ELR (cell line): ENCODE data around the gene GGACT.

Source experiments
- DNase-seq: peaks from one replicate; pipeline ENCODE4 v3.0.0-alpha.2; 2015; ENCODE audit warnings: low read depth

GGACT gene

GRCh38 chr13:100513171-100513570, 75.4 kb downstream of the GGACT start:
- no peak for DNase-seq

- peak; percentile 33 for DNase-seq
Observed at GRCh38 chr13:100512422-100512821, 76.2 kb downstream of the GGACT start.

GRCh38 chr13:100511466-100511865, 77.1 kb downstream of the GGACT start:
- no peak for DNase-seq

DNA sequence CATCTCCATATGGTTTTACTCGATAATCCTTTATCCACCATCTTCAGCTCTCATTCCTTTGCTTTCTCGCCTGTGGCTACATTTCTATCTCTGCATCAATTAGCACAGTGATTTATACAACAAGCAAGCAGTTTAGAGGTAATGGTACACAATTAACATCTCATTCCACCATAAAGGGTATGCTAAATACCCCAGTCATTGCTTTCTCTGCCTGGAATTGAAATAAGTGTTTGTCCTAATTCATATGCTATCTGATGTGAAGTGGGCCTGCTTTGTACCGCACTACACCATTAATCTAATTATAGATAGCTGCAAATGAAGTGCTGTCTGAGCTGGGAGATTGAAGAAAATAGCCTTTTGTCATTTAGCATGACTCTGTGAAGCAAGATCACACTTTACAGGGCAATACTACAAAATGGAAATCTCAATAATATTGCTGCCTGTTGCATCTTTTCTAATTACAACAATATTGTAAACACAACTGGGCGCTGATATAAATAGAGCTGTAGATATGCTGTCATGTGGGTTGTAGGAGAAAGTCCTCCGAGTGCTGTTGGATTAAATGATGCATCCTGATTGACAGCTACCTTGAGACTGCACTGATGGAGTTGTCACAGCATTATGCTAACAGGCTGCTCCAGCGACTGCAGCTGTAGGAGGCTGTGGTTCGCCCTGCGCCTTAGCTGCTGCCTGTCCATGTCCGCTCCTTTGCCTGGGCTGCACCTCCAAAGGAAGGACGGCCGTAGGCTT, 78.2 kb downstream of the GGACT start:
- DNase-seq = no peak

- DNase-seq = no peak
Observed at GRCh38 chr13:100508996-100509395, 79.6 kb downstream of the GGACT start.

DNA sequence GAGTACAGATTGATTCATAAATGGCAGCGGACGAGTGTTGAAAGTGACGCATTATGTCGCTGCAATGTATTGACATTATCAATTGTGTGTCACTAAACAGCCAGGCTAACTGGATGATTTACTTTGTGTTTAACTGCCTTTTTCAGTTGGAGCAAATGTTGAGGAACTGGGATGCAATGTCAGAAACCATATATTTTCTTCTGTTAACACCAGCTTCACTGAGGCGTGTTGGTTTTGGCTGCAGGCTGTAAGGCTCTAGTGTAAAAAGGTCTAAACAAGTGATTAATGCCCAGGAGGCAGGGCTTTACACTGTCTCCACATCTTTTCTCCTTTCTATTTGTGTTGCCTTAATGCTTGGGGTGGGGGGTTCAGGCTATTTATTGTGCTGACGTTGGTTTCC, 80.1 kb downstream of the GGACT start:
- DNase-seq = no peak

DNA sequence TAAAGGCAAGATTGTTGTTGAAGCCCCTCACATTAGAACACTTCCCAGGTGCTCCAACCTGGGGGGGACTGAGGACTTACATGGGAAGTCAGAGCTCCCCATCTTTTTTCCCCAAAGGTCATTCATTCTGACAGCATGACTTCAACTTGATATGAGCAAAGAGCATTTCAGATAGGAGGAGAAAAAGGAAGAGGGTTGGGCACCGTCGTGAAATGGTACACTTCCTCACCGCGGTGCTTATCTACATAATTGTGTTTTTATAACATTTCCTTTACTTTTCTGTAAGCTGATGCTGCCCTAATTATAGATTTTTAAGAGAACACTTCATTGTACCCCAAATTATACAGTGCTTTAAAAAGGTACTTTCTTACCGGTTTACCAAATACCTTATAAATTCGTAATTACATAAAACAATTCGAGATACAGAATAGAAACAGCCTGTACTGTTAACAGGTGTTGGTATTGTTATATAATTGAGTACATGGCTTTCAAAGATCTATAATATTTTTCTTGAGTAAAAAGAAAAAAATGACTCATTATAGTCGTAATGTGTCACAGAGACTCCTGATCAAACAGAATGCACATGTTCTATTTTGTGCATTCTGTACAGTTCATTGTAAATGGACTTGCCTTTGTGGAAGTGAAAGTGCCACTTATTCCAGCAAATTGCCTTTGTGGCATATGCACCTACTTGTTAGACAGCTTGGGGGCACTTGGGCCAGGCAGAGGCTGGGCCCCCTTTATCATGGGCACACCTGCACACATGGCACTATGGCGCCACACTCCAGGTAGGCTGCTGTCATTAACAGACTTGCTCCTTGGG, 81.8 kb downstream of the GGACT start:
- DNase-seq = no peak

DNA sequence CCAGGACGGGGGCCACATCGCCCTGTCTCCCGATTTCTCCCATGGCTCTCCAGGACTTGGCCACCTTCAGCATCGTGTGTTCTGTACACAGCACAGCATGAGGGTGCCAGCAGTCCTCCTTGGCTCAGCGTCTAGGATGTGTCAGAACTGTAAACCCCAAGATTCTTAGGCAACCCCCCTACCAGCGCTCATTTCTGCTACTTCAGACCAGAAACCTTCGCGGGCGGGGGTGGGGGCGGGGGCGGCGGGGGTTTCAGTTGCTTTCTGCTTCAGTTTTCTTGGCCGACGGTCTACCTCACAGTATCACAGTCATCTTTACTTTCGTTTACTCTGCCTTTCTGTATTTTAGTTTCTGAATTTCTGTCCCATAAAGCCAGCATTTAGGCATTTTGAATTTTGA, 82.4 kb downstream of the GGACT start:
- DNase-seq = no peak

DNA sequence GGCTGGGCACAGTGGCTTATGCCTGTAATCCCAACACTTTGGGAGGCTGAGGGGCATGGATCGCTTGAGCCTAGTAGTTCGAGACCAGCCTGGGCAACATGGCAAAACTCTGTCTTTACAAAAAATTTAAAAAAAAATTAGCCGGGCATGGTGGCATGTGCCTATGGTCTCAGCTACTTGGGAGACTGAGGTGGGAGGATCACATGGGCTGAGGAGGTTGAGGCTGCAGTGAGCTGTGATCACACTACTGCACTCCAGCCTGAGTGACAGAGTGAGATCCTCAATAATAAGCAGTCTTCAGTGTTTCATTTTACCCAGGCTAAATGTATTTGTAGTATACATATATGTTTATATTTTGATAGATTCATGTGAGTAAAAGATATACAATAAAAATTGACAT, 85.0 kb downstream of the GGACT start:
- no peak for DNase-seq

DNA sequence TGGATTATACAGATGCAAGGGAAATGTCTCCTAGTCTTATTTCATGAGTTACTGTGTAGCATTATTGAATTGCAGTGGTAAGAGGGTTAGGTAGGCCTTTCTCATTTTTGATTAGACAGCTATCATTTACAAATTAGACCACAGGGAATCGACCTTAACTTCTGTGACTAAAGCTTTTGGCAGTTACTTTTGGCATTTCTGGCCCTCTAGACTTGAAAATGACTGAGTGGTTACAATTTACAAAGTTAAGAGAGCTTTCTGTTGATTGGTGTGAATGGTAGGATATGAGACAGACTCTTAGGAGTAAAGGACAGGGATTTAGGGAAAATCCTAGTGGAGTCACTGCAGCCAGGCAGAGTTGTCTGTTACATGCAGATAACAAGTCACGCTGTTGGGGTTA, 86.1 kb downstream of the GGACT start:
- no peak for DNase-seq

DNA sequence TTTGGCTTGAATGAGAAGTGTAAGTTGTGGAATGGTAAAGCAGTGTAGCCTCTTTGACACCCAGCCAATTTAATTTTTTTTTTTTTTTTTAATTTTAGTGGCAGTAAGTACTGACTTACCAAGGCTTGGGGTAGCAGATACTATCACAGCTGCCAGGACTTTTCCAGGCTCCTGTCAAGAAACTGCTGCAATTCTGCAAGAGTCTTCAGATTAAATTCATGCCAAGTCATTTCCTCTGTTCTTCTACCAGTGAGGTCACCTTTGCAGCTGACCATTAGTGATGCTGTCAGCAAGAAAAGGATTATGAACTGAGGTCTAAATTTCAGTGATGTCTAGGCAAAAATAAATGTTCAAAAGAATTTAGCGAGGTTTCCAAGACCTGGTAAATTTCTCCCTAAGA, 91.2 kb downstream of the GGACT start:
- peak; percentile 40 for DNase-seq

DNA sequence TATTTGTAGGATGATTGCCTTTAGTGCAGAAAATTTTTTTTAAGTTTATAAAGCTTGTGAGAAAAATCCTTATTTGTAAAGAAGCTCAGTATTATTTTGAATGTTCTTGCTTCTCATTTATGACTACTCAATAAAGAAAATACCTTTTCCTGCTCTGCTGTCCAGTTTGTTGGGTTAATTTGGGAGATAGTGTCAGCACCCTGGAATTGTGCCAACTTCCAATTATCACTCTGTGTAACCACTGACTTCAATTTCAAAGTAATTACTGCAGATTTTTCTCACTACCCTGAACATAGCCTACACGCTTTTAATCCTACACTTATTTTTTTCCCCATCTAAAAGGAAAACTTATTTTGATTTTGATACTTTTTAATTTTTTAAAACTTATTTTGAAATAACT, 93.1 kb downstream of the GGACT start:
- DNase-seq = no peak

- DNase-seq = no peak
Observed at GRCh38 chr13:100493418-100493817, 95.2 kb downstream of the GGACT start.

DNA sequence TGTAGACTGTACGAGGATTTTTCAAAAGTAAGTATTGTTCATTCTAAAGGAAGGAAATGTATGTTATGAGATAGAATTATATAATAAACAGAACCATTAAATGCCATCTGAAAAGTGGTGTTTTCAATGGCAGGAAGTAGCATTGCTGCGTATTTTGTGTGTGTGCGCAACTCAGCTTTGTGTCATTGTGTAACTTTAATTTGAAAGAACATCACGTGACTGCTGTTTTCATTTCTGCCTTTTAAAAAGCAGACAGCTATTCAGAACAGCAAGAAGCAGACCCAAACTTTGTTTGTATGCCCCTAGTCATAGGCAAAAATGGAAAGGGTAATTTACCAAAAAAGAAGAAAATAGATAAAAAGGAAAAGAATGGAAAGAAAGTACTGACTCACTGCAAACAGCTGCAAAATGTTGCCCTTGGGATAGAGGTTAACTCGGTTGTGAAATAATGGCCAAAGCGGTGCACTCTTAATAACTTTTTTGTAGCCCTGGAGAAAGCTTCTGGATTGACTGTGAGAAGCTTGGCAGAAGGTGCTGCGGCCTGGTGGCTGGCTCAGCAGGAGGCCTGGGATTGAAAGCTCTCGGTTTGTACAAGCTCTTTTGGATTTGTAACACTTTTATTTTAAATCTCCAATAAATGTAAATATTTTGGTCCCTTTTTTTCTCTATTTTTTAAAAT, 97.3 kb downstream of the GGACT start:
- DNase-seq = no peak

DNA sequence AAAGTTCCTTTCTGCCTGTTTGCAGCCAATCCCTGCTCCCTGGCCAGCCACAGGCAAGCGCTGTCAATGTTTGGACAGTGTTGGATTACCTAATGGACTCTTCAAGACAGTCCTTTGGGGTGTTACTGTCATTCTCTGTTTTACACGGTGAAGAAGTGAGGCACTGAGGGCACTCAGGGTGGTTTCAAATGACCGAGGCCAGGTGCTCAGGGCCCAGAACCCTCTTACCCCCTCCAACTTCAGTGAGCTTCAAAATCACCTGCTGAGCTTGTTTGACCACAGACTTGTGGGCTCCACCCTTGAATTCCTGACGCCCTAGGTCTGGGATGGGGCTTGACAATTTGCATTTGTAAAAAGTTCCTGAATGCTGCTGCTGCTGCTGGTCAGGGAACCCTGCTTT, 97.9 kb downstream of the GGACT start:
- no peak for DNase-seq

- no peak for DNase-seq
Observed at GRCh38 chr13:100485265-100485664, 103.3 kb downstream of the GGACT start.

DNA sequence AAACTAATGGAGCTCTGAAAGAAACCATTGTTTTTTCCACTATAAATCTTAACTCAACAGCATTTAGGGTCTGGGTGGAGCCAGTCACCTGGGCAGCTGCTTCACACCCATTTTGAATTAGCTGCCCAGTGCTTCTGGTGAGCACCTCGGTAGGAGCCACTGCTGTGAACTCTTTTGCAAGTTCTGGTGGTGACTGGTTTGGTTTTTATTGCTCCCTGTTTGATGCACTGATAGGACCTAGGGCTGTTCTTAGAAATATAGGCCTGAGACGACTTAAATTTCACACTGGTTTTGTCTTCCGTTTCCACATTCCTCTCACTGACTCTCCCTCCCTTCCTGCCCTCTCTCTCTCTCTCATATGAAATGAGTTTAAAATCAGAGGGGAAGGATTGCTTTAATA, 103.9 kb downstream of the GGACT start:
- no peak for DNase-seq

DNA sequence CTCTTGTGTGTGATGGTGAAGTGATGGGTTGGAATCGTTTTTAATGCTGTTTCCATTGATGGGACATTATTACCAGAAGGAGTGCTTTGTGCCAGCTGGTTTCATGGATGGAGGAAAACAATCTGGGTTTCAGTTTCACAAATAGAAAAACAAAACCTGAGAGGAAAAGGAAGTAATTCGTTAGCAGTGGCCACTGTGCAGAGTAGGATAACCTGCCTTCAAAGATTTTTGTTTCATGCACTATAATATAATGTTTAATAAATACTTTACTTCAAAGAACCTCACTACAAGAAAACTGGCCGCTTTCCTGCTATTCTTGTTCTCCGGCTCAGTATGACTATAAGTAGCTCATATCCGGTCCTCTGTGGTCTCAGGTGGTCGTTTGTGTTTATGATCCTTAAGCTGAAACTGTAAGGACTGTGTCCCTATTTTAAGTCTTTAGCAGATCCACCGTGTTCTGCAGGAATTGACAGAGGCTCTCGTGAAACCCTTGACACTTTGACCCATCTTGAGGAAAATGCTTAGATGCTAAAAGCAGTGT, 104.7 kb downstream of the GGACT start:
- DNase-seq = no peak

GRCh38 chr13:100483139-100483538, 105.5 kb downstream of the GGACT start:
- no peak for DNase-seq

DNA sequence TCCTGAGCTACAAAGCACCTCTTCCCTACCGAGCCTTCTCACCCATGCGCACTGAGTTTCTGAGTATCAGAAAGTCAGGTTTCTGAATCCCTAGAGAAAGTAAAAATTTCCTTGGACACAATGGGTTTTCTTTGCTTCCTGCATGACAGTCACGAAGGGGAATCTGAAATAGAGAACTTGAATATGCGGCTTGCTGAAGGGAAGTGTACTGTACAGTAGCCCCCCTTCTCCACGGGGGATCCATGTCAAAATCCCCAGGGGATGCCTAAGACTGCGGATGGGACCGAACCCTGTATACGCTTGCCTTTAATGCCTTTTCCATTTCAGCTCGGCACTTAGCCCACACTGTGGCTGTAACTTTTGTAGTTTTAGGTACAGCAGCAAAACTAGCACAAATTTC, 107.9 kb downstream of the GGACT start:
- no peak for DNase-seq
